Astrocyte (in vitro differentiated cells and primary cell): ENCODE measurements around the gene GHSR. TPM values are rescaled to one million over a fixed set of nuclear protein-coding genes. Genes with fewer than 3 reads are reported as not detected.

Experiments
- DNase-seq: peaks from one replicate; pipeline ENCODE4 v3.0.0-alpha.2; 2010; ENCODE audit warnings: low read depth
- FAIRE-seq: peaks from 2 replicates; lab custom pipeline; 2011; peaks lifted over from hg19 to GRCh38; lab: Jason Lieb, UNC
- H2AFZ ChIP-seq: 2 replicates; pipeline ENCODE4 v1.6.0; 2012; ENCODE audit warnings: low read depth, low read length, inconsistent platforms
- H3K27ac ChIP-seq: 2 replicates; pipeline ENCODE4 v1.5.1; 2011; ENCODE audit warnings: low read depth, low read length, inconsistent platforms
- H3K27me3 ChIP-seq: 2 replicates; pipeline ENCODE4 v1.6.0; 2011; ENCODE audit warnings: low read length, inconsistent platforms; ENCODE audit not compliant: insufficient read depth
- H3K36me3 ChIP-seq: 2 replicates; pipeline ENCODE4 v1.5.1; 2011; ENCODE audit warnings: low read length, inconsistent platforms; ENCODE audit not compliant: insufficient read depth
- H3K4me1 ChIP-seq: 2 replicates; pipeline ENCODE4 v1.5.1; 2011; ENCODE audit warnings: low read length, inconsistent platforms; ENCODE audit not compliant: insufficient read depth
- H3K4me2 ChIP-seq: 2 replicates; pipeline ENCODE4 v1.6.0; 2012; ENCODE audit warnings: low read length, inconsistent platforms
- H3K4me3 ChIP-seq: 2 replicates; pipeline ENCODE4 v1.5.1; 2011; ENCODE audit warnings: low read depth, mild to moderate bottlenecking, low read length, inconsistent platforms; ENCODE audit not compliant: insufficient read depth
- H3K79me2 ChIP-seq: 2 replicates; pipeline ENCODE4 v1.6.0; 2012; ENCODE audit warnings: mild to moderate bottlenecking, low read length, inconsistent platforms; ENCODE audit not compliant: insufficient read depth
- H3K9ac ChIP-seq: 2 replicates; pipeline ENCODE4 v1.6.0; 2012; ENCODE audit warnings: mild to moderate bottlenecking, low read length, inconsistent platforms
- H3K9me3 ChIP-seq: 2 replicates; pipeline ENCODE4 v1.5.1; 2012; ENCODE audit warnings: low read depth, mild to moderate bottlenecking, low read length, inconsistent platforms; ENCODE audit not compliant: insufficient read depth
- H4K20me1 ChIP-seq: 2 replicates; pipeline ENCODE4 v1.6.0; 2012; ENCODE audit warnings: low read length, inconsistent platforms; ENCODE audit not compliant: insufficient read depth
- H3K27ac Mint-ChIP-seq: one replicate; pipeline ENCODE4 v1.8.0; 2021; ENCODE audit warnings: mild to moderate bottlenecking, mixed read lengths; ENCODE audit not compliant: unreplicated experiment
- H3K27me3 Mint-ChIP-seq: one replicate; pipeline ENCODE4 v1.8.0; 2021; ENCODE audit warnings: low read depth, mixed read lengths; ENCODE audit not compliant: unreplicated experiment
- H3K36me3 Mint-ChIP-seq: one replicate; pipeline ENCODE4 v1.8.0; 2021; ENCODE audit warnings: low read depth, mixed read lengths; ENCODE audit not compliant: unreplicated experiment
- H3K4me1 Mint-ChIP-seq: one replicate; pipeline ENCODE4 v1.8.0; 2021; ENCODE audit warnings: low read depth, mixed read lengths; ENCODE audit not compliant: unreplicated experiment
- H3K4me3 Mint-ChIP-seq: one replicate; pipeline ENCODE4 v1.8.0; 2021; ENCODE audit warnings: mild to moderate bottlenecking, moderate library complexity, mixed read lengths; ENCODE audit not compliant: unreplicated experiment
- H3K9me3 Mint-ChIP-seq: one replicate; pipeline ENCODE4 v1.8.0; 2021; ENCODE audit warnings: mild to moderate bottlenecking, mixed read lengths; ENCODE audit not compliant: unreplicated experiment
- CTCF ChIP-seq: IDR thresholded peaks from 2 replicates; pipeline ENCODE4 v1.5.1; 2011; ENCODE audit warnings: low read depth, mild to moderate bottlenecking, inconsistent platforms, low read length, moderate library complexity; ENCODE audit not compliant: insufficient read depth
- EZH2 ChIP-seq: IDR thresholded peaks from 2 replicates; pipeline ENCODE4 v1.6.1; 2012; ENCODE audit warnings: mild to moderate bottlenecking, low read length, inconsistent platforms; ENCODE audit not compliant: insufficient read depth
- total RNA-seq: library from RNA; stranded (reverse); gene quantifications from 2 replicates; pipeline ENCODE4 v1.2.1, GENCODE V29; 2021

The GHSR gene
- total RNA-seq, 1 donor from 2014 or later: not detected

- no peak for FAIRE-seq
- Histone ChIP-seq H4K20me1 (no peaks in the 10 kb centered on the region), H2AFZ (no peak overlapping the region), H3K4me1 (no peaks in the 10 kb centered on the region), H3K9me3 (no peaks in the 10 kb centered on the region), H3K27me3 (no peaks in the 10 kb centered on the region), H3K36me3 (no peaks in the 10 kb centered on the region), H3K79me2 (no peaks in the 10 kb centered on the region), H3K4me2 (no peak overlapping the region), H3K9ac (no peak overlapping the region), H3K4me3 (no peak overlapping the region), H3K27ac (no peak overlapping the region)
- H3K4me1 Mint-ChIP-seq: no peaks in the 10 kb centered on the region
- H3K27me3 Mint-ChIP-seq: no peaks in the 10 kb centered on the region
- H3K9me3 Mint-ChIP-seq: no peaks in the 10 kb centered on the region
- H3K36me3 Mint-ChIP-seq: peaks cover 2% of the 10 kb centered on the region
- TF ChIP-seq CTCF: no peak
- no peak for TF ChIP-seq EZH2
- H3K27ac Mint-ChIP-seq: no peak overlapping the region
- no peak overlapping the region for H3K4me3 Mint-ChIP-seq
- no peak for DNase-seq
Observed at GRCh38 chr3:172411478-172411947, 36.7 kb downstream of the GHSR start.

- TF ChIP-seq EZH2 (no peak), CTCF (no peak)
- no peak overlapping the region for H3K4me2 ChIP-seq
- H2AFZ ChIP-seq: no peak overlapping the region
- Mint-ChIP-seq H3K27ac (no peak overlapping the region), H3K4me1 (no peaks in the 10 kb centered on the region), H3K27me3 (no peaks in the 10 kb centered on the region), H3K4me3 (no peak overlapping the region), H3K9me3 (no peaks in the 10 kb centered on the region), H3K36me3 (peaks cover 2% of the 10 kb centered on the region)
- DNase-seq: no peak
- H3K27me3 ChIP-seq: no peaks in the 10 kb centered on the region
- no peaks in the 10 kb centered on the region for H3K36me3 ChIP-seq
- no peaks in the 10 kb centered on the region for H3K9me3 ChIP-seq
- no peak overlapping the region for H3K4me3 ChIP-seq
- no peak overlapping the region for H3K27ac ChIP-seq
- H3K9ac ChIP-seq: no peak overlapping the region
- no peaks in the 10 kb centered on the region for H3K79me2 ChIP-seq
- no peaks in the 10 kb centered on the region for H4K20me1 ChIP-seq
- no peak for FAIRE-seq
- H3K4me1 ChIP-seq: no peaks in the 10 kb centered on the region
Observed at GRCh38 chr3:172410702-172411477, 37.4 kb downstream of the GHSR start.

- H3K27ac ChIP-seq: no peak overlapping the region
- Mint-ChIP-seq H3K4me1 (no peaks in the 10 kb centered on the region), H3K4me3 (no peak overlapping the region), H3K36me3 (peaks cover 4% of the 10 kb centered on the region), H3K9me3 (no peaks in the 10 kb centered on the region), H3K27ac (no peak overlapping the region), H3K27me3 (no peaks in the 10 kb centered on the region)
- no peaks in the 10 kb centered on the region for H3K4me1 ChIP-seq
- H3K9me3 ChIP-seq: no peaks in the 10 kb centered on the region
- H3K79me2 ChIP-seq: no peaks in the 10 kb centered on the region
- no peak overlapping the region for H3K9ac ChIP-seq
- DNase-seq: no peak
- H3K27me3 ChIP-seq: no peaks in the 10 kb centered on the region
- no peak overlapping the region for H3K4me3 ChIP-seq
- H3K36me3 ChIP-seq: no peaks in the 10 kb centered on the region
- no peak overlapping the region for H3K4me2 ChIP-seq
- FAIRE-seq: no peak
- H2AFZ ChIP-seq: no peak overlapping the region
- TF ChIP-seq CTCF (no peak), EZH2 (no peak)
- no peaks in the 10 kb centered on the region for H4K20me1 ChIP-seq
Observed at GRCh38 chr3:172407872-172408271, 40.4 kb downstream of the GHSR start.
